ENCODE data around the gene SMARCC1.

The SMARCC1 gene

DNA sequence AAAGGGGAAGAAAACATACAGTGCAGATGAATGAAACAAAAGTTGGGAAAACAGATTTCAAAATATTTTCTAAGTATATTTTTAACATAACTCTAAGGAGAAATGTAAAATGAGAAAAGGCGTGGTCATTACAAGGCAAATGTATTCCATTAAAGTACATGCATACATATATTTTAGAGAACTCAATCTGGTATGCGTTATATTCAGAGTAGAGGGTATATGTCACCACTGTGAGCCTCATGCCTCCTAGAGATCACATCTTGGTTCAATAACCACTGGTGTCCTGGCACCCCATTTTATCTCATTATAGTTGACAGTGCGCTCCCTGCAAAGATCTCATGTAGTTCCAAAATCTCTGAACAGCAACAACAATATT is 77.5 kb downstream of the SMARCC1 start:
- no peak for DNase-seq (ENCODE audit: low read depth in 3 of 3)

DNA sequence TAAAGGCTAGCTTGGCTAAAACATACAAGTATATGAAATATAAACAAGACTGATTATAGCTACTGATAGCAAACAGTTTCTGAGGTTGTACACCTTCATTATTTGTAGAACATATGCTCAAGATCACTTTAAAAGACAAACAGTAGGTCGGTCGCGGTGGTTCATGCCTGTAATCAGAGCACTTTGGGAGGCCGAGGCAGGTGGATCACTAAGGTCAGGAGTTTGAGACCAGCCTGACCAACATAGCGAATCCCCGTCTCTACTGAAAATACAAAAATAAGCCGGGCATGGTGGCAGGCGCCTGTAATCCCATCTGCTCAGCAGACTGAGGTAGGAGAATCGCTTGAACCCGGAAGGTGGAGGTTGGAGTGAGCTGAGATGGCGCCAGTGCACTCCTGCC is 80.3 kb downstream of the SMARCC1 start:
- DNase-seq (ENCODE audit: low read depth in 3 of 3), result no peak

DNA sequence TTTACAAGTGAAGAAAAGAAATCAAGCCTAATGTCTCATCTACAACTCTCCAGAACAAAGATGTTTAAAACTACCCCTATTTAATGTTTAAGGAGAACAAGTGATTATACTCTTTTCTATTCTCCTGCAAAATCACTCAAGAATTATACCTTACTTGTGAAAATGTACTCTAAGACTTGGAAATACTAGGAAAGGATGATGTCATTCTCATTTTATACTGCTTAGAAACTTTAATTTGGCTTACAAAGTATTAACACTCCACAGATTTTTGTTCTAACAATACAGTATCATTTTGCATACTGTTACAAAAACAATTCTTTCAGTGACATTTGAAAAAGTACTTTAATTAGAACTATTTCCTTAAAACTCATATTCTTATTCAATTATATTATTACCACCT is 89.5 kb downstream of the SMARCC1 start:
- DNase-seq (ENCODE audit: low read depth in 3 of 3), result no peak

DNA sequence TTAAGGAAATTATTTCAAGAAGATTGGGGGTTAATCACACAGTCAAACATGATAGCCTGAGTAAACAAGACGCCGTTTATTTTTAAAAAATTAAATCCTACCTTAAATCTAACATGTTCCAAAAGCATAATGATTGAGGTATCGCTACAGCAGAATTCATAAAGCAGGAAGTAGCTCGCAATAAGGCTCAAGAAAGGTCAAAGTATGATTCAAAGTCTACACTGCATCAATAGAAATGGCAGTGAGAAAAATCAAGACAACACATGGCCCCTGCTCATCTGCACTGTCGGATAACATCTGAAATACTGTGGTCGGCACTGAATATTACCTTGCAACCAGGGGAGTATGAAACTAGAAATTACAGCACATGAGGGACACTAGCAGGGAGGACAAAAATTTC is 93.2 kb downstream of the SMARCC1 start:
- no peak for DNase-seq (ENCODE audit: low read depth in 3 of 3)

DNA sequence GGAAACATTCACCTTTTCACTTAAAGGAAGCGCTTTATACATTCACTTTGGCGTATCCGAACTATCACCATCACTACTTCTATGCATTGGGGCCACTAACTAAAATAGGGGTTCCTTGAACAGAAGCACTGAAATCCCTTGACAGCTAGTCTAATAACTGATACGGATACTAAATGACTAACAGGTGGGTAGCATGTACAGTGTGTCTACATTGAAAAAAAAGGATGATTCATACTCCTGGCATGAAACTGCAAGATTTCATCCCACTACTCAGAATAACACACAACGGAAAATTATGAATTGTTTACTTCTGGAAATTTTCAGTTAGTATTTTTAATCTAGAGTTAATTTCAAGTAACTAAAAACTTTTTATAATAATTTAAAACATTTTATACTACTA is 96.7 kb downstream of the SMARCC1 start:
- no peak for DNase-seq (ENCODE audit: low read depth in 3 of 3)

DNA sequence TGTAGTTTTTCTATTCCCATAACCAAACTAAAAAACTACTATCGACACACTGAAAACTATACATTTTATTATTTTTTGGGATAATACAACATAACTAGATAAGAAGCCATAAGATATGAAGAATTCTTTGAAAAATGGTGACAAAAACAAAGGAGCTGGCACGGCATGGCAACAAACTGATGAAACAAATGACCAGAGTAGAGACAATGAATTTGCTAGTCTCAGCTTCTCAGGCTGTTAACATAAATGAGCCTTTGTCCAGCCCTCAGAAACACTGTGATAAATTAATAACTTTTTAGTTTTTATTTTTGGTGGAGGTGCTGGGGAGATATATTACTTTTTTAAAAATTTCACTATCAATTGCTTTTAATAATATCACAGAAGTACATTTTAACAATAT is 100.7 kb downstream of the SMARCC1 start:
- no peak for DNase-seq (ENCODE audit: low read depth in 3 of 3)

DNA sequence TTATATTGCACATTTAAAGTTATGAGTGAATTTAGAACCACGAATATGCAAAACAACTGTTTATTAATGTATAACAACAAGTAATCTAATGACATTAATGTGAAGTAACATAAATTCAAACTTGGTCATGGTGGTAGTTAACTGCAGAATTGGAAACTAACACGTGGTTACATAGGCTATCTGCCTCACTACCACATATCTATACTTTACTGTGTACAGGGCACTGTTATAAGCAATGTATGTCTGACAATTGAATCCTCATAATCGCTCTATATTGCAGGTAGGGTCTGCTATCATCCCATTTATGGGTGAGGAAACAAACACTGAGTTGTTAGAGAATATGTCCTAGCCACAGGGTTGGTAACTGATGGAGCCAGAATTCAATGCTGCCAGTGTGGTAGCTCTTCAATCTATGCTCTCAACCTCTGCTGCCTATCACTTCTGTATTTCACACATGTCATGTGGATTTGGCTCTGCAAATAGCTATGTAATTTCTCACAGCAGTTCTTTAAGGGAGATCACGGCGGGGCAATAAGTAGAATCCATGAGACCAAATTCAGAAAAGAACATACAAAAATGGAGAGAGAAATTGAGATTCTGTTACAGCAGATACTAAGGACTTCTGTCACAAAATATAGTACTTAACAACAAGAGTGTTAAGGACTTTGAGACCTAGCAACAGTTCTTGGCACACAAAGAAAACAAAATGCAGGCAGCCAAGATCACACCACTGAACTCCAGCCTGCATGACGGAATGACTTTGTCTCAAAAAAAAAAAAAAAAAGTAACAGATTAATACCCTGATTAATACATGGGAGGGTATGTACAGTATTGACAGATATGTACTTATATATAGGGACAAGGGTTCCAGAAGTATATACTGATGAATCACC is 103.0 kb downstream of the SMARCC1 start:
- no peak for DNase-seq (ENCODE audit: low read depth in 3 of 3)

DNA sequence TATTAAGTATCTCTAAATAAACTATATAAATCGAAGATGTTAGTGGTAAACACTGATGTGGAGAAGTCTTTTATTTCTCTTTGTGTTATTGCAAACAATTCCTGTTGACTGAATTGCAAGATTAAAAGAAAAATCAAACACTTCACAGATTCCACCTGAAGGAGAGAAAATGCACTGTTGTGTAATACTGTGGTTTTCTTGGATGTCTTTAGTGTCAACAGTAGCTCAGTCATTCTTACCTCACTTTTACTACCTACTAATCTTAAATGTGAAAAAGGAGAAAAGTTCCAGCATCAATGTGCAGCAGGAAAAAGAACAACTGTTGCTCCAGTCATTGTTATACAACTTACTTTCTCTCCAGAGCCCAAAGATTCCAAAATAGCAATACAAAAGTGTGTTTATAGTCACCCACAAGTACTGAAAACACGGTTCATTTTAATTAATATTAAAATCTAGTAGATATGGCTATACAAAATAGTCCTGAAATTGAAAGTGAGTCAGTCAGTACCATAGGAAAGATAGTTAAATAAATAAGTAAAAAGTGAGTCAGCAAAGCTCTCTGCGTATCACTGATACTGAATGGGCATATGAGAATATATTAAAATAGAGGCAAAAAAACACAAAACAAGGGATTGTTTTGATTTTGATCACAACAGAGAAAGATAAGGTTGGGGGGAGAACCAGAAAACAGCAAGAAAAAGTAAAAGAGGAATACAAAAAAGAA is 112.5 kb downstream of the SMARCC1 start:
- no peak for DNase-seq (ENCODE audit: low read depth in 3 of 3)

DNA sequence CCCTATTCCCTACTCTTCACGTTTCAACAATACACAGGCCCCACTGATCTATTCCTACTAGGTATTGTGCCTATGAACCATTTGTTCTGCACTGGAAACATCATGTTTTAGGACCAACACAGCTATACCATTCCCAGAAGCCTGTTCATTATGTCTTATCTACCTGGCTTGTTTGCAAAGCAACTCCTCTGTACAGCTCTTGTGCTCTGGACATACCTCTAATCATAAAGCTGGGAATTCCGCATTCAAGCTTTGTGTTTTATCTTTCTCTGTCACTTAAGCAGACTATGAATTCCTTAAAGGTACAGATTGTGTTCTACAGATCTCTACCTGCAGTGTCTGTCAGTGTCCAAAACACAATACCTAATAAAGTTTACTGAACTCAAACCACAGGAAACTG is 115.6 kb downstream of the SMARCC1 start:
- DNase-seq (ENCODE audit: low read depth in 3 of 3), result no peak

DNA sequence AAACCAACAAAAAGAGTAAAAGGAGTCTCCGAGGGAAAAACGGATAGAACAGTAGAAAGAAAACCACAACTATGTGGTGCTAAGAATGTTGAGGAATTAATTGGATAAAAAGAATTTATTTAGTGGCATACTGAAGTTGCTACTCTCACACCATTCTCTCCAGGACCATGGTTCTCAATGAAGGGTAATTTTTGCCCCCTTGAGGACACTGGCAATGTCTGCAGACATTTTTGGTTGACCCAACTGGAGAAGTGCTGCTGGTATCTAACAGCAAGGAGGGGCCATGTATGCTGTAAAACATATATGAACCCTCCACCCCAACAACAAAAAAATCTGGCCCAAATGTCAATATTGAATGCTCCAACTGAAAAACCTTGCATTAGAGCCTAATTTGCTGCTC is 117.2 kb downstream of the SMARCC1 start:
- no peak for DNase-seq (ENCODE audit: low read depth in 3 of 3)

DNA sequence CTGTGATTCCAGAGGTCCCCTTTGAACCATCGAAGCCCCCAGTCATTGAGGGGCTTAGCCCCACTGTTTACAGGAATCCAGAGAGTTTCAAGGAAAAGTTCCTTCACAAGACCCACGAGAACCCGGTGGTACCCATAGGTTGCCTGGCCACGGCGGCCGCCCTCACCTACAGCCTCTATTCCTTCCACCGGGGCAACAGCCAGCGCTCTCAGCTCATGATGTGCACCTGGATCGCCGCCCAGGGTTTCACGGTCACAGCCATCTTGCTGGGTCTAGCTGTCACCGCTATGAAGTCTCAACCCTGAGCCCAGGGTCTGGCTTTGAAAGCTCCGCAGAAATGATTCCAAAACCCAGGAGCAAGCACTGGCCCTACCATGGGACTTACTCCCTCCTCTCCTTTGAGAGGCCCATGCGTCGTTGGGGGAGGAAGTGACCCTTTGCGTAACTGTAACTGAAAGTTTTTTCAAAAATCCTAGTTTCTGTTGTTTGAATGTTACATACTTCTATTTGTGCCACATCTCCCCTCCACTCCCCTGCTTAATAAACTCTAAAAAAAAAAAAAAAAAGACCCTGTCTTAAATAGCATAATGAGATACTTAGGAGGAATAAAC is 118.0 kb downstream of the SMARCC1 start:
- DNase-seq (ENCODE audit: low read depth in 3 of 3), result no peak

DNA sequence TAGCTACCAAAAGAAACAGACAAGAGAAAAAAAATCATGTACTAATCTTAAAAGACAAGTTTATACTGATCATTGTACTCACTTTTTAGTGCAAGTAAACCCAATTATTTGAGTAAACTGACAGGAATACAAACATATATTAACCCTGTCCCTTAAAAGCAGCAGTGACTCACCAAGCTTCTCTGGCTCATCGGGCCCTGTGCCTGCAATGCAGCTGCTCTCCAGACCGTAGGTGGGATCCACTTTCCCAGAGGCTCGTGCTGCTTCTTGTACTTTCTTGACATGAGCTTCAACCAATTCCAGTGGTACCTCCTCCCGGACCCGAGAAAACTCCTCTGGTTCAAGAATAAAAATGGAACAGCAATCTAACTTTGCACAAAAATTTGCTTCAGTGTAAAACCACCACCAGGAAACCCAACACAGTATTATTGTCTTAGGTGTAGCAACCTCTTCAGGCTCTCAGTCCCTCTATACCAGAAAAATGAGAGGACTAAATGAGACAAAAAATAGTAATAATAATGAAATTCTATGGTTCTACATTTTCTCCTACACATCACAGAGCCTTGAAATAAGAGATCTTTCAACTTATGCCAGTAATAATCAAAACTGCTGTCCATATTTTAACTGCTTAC is 120.5 kb downstream of the SMARCC1 start:
- DNase-seq (ENCODE audit: low read depth in 3 of 3), result no peak

DNA sequence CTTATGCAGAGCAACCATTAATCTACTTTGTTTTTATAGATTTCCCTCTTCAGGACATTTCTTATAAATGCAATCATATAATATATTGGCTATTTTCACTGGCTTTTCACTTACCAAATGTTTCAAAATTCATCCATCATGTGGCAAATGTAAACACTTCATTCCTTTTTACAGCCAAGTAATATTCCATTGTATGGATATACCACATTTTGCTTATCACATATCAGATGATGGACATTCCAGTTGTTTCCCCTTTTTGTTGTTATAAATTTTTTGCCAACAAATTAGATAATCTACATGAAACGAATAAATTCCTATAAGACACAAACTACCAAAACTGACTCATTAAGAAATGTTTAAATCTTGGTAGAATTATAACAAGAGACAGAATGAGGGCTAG is 123.2 kb downstream of the SMARCC1 start:
- no peak for DNase-seq (ENCODE audit: low read depth in 3 of 3)

DNA sequence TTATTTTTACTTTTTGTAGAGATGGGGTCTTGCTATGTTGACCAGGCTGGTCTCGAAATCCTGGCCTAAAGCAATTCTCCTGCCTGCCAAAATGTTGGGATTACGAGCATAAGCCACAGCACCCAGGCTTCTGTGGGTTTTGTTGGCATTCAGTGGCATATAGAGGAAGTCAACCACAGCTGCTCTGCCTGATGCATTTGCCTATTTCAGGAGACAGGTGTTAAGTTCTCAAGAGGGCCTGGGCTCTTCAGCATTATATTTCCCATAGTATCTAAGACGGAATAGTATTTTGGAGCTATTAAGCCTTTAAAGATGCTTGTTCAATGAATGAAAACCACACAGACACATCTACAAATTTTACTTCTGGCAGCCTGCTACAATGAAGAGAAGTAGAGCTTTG is 129.6 kb downstream of the SMARCC1 start:
- DNase-seq (ENCODE audit: low read depth in 3 of 3), result no peak

DNA sequence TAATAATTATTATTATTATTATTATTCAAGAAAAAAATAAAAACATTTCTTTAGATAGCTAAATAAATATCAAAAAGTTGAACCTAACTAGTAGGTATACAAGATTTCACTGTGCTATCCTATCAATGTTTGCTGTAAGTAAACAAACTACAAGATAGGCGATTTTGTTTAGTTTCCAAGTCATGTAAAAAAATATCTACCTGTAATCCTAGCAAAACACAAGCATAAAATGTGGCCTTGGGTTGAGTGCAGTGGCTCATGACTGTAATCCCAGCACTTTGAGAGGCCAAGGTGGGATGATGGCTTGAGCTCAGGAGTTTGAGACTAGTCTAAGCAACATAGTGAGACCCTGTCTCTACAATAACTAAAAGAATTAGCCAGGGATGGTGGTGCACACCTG is 131.4 kb downstream of the SMARCC1 start:
- no peak for DNase-seq (ENCODE audit: low read depth in 3 of 3)

DNA sequence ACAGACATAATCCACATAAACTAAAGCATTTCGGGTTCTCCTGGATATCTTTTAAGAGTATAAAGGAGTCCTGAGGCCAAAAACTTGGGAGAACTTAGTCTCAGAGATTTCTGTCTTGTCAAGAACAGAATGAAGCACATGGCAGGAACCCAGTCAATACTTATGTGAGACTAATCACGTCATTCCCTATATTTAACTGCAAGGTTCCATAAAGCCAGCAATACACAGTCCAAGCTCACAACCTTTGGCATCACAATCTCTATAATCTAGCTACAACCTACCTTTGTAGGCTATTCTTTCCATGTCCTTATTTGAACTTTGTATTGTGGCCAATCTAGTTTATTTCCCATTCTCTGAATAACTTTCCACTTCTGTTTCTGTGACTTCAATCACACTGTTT is 134.1 kb downstream of the SMARCC1 start:
- no peak for DNase-seq (ENCODE audit: low read depth in 3 of 3)

DNA sequence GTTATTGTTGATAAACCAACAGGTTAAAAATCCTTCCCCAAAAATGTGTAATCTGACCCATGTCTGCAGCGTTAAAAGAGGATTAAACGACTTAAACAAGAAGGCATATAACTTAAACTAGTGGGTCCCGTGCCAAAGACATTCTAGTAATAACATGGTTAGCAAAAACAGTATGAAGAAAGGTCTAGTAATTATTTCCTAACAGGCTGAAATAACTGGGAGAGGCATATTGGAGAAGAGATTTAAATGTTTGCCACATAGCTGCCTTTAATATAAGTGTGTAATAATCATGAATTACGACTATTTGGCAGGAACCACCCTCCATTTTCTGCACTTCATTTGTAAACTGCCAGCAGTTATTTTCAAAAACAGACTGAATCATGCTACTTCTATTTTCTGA is 135.3 kb downstream of the SMARCC1 start:
- DNase-seq (ENCODE audit: low read depth in 3 of 3), result no peak

DNA sequence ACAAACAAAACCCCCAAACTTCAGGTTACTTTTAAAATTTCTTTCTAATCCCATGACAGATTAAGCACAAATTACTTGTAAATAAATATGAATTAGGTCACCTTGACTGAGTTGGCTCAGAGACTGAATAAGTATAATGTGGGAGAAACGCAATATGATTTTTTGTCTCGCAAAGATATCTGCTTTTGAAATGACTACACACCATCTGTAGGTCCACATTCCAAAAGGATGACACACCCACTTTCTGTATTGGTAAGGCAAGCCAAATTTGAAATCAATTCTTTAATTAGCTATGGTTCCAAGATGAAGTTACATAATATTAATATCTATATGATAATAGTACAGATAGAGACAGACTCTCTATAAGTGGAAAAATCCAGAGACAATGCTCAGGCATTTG is 136.1 kb downstream of the SMARCC1 start:
- no peak for DNase-seq (ENCODE audit: low read depth in 3 of 3)

DNA sequence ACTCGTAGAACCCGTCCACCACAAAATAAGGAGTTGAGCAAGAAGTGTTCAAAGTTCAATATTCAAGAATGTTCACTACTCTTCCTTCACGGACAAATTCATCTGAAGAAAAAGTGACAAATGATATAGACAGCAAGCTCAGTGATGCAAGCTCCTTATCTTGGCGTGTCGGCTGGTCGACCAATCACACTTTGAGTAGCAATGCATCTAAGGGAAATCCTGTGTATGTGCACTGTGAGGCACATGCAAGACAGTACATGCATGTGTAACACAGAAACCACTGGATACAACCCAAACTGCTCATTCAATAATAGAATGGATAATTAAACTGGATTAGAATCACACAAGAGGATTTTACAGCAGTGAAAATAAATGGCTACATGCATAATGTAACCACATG is 138.6 kb downstream of the SMARCC1 start:
- DNase-seq (ENCODE audit: low read depth in 3 of 3), result no peak

DNA sequence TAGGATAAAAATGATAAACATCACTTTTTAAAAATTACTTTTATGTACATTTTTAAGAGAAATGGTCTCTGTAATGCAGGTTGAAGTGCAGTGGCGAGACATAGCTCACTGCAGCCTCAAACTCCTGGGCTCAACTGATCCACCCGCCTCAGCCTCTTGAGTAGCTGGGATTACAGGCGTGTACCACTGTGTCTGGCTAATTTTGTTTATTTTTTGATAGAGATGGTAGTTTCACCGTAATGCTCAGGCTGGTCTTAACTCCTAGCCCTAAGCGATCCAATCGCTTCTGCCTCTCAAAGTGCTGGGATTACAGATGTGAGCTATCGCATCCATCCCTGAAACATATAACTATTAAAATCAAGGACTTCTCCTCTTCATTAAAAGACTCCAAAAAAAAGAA is 140.0 kb downstream of the SMARCC1 start:
- no peak for DNase-seq (ENCODE audit: low read depth in 3 of 3)

DNA sequence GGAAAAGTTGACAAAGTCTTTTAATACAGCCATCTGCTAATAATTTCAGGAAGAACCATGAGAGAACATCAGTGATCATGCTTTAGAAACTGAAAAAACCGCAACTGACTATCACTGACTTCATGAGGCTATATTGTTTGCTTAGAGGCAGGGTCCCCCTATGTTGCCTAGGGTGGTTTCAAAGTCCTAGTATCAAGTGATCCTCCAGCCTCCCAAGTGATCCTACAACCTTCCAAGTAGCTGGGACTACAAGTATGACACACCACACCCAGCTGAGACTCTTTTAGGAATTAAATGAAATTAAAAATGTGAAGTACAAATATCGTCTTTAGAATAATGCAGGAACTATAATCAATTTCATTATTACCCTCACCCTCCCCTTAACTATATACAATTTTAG is 144.8 kb downstream of the SMARCC1 start:
- no peak for DNase-seq (ENCODE audit: low read depth in 3 of 3)

DNA sequence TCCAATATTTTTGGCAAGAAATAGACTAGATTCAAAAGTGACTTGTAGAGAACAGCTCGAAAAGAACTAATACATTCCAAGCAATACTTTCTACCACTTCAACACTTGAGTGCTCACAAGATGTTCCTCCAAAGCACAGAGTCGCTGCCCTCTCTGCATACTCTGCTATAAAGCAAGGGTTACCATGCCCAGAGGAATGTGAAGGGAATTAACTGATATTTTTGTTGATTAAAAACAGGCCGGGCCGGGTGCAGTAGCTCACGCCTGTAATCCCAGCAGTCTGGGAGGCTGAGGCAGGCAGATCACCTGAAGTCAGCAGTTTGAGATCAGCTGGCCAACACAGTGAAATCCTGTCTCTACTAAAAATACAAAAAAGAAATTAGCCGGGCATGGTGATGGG is 145.5 kb downstream of the SMARCC1 start:
- DNase-seq (ENCODE audit: low read depth in 3 of 3), result no peak

DNA sequence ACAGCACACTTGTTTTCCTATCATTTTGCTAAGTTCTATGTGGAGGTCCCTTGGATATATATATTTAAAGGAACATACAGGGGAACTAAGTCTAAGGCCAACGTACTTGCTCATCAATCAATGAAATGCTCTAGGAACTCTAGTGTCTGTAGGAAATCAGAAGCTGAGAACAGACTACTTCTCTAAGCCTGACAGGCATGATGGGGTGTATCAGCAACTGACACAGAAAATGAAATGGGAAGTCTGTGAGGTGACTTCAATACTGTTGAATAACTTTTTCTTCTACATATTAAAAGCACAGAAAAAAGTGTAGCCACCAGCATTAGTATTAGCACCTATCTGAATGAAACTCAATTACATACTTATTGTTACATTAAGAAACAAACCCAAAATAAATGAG is 146.2 kb downstream of the SMARCC1 start:
- DNase-seq (ENCODE audit: low read depth in 3 of 3), result no peak

All from stimulated activated CD4-positive, alpha-beta T cell treated with anti-CD3 and anti-CD28 coated beads, TNF-alpha, amount 100 ng/mL, for 48 hours (primary cell).